H9 (cell line): ENCODE data around the gene ATAD1. TPM values are rescaled to one million over a fixed set of nuclear protein-coding genes. Genes with fewer than 3 reads are reported as not detected.

Source experiments
- DNase-seq: peaks from one replicate; pipeline ENCODE4 v3.0.0-alpha.2; 2017
- H2AFZ ChIP-seq: one replicate; pipeline ENCODE4 v1.6.1; 2013; ENCODE audit warnings: mild to moderate bottlenecking, low read length, control low read depth, moderate library complexity
- H2AK5ac ChIP-seq: 2 replicates; pipeline ENCODE4 v1.6.1; 2013; ENCODE audit warnings: low read length, control low read depth, mixed read lengths; ENCODE audit not compliant: insufficient read length
- H2BK120ac ChIP-seq: one replicate; pipeline ENCODE4 v1.6.1; 2013; ENCODE audit warnings: low read depth, mild to moderate bottlenecking, low read length, control low read depth, inconsistent platforms; ENCODE audit not compliant: poor library complexity, severe bottlenecking
- H2BK12ac ChIP-seq: 2 replicates; pipeline ENCODE4 v1.6.1; 2013; ENCODE audit warnings: low read length, control low read depth, mixed read lengths, low read depth; ENCODE audit not compliant: insufficient read length
- H2BK15ac ChIP-seq: 2 replicates; pipeline ENCODE4 v1.6.1; 2013; ENCODE audit warnings: low read depth, low read length, control low read depth
- H2BK20ac ChIP-seq: one replicate; pipeline ENCODE4 v1.6.1; 2013; ENCODE audit warnings: low read depth, mild to moderate bottlenecking, low read length, control low read depth, inconsistent platforms; ENCODE audit not compliant: poor library complexity, severe bottlenecking
- H2BK5ac ChIP-seq: 2 replicates; pipeline ENCODE4 v1.6.1; 2013; ENCODE audit warnings: low read length, control low read depth, mixed read lengths; ENCODE audit not compliant: insufficient read length
- H3K14ac ChIP-seq: 2 replicates; pipeline ENCODE4 v1.6.1; 2013; ENCODE audit warnings: low read length, control low read depth; ENCODE audit not compliant: insufficient read depth
- H3K18ac ChIP-seq: 2 replicates; pipeline ENCODE4 v1.6.1; 2013; ENCODE audit warnings: low read depth, mild to moderate bottlenecking, mixed read lengths, low read length, control low read depth; ENCODE audit not compliant: insufficient read length
- H3K23ac ChIP-seq: 2 replicates; pipeline ENCODE4 v1.6.1; 2013; ENCODE audit warnings: low read length, control low read depth, mixed read lengths, low read depth; ENCODE audit not compliant: insufficient read length
- H3K23me2 ChIP-seq: 2 replicates; pipeline ENCODE4 v1.6.1; 2013; ENCODE audit warnings: low read depth, mild to moderate bottlenecking, mixed read lengths, low read length, control low read depth; ENCODE audit not compliant: insufficient read length, poor library complexity, severe bottlenecking
- H3K27ac ChIP-seq: 2 replicates; pipeline ENCODE4 v1.5.1; 2013; ENCODE audit warnings: low read length, control low read depth, mixed read lengths, low read depth; ENCODE audit not compliant: insufficient read length
- H3K27me3 ChIP-seq: 2 replicates; pipeline ENCODE4 v1.6.1; 2013; ENCODE audit warnings: low read length, control low read depth, inconsistent platforms; ENCODE audit not compliant: insufficient read depth
- H3K4ac ChIP-seq: 2 replicates; pipeline ENCODE4 v1.6.1; 2013; ENCODE audit warnings: low read depth, mild to moderate bottlenecking, control low read depth, inconsistent platforms, low read length, moderate library complexity
- H3K4me1 ChIP-seq: 2 replicates; pipeline ENCODE4 v1.6.1; 2013; ENCODE audit warnings: low read length, control low read depth, inconsistent platforms; ENCODE audit not compliant: insufficient read depth
- H3K4me2 ChIP-seq: 2 replicates; pipeline ENCODE4 v1.6.1; 2013; ENCODE audit warnings: low read length, control low read depth, mixed read lengths; ENCODE audit not compliant: insufficient read length, insufficient read depth
- H3K56ac ChIP-seq: 2 replicates; pipeline ENCODE4 v1.6.1; 2013; ENCODE audit warnings: low read depth, mild to moderate bottlenecking, mixed read lengths, low read length, control low read depth; ENCODE audit not compliant: insufficient read length
- H3K79me1 ChIP-seq: 2 replicates; pipeline ENCODE4 v1.6.1; 2013; ENCODE audit warnings: low read depth, mild to moderate bottlenecking, moderate library complexity, low read length, control low read depth, inconsistent platforms; ENCODE audit not compliant: insufficient read depth, poor library complexity, severe bottlenecking
- H3K79me2 ChIP-seq: 2 replicates; pipeline ENCODE4 v1.6.1; 2013; ENCODE audit warnings: low read length, control low read depth, inconsistent platforms; ENCODE audit not compliant: insufficient read depth
- H3K9ac ChIP-seq: 2 replicates; pipeline ENCODE4 v1.6.1; 2013; ENCODE audit warnings: low read length, control low read depth, mixed read lengths; ENCODE audit not compliant: insufficient read length; ENCODE audit errors: extremely low read depth
- H3K9me3 ChIP-seq: one replicate; pipeline ENCODE4 v1.6.1; 2013; ENCODE audit warnings: low read depth, low read length, inconsistent platforms; ENCODE audit not compliant: control insufficient read depth
- H3T11ph ChIP-seq: one replicate; pipeline ENCODE4 v1.6.1; 2013; ENCODE audit warnings: mild to moderate bottlenecking, low read length, control low read depth, inconsistent platforms
- H4K20me1 ChIP-seq: one replicate; pipeline ENCODE4 v1.6.1; 2013; ENCODE audit not compliant: control insufficient read depth, insufficient read length, insufficient read depth
- H4K5ac ChIP-seq: 2 replicates; pipeline ENCODE4 v1.6.1; 2013; ENCODE audit warnings: low read depth, mild to moderate bottlenecking, mixed read lengths, low read length, control low read depth; ENCODE audit not compliant: insufficient read length
- H4K8ac ChIP-seq: replicated peaks from 2 replicates; pipeline ENCODE4 v1.6.1; 2013; ENCODE audit warnings: low read length, control low read depth, mixed read lengths, low read depth; ENCODE audit not compliant: insufficient read length
- H4K91ac ChIP-seq: 2 replicates; pipeline ENCODE4 v1.6.1; 2013; ENCODE audit warnings: low read depth, mild to moderate bottlenecking, moderate library complexity, mixed read lengths, low read length, control low read depth; ENCODE audit not compliant: insufficient read length
- H3K27ac Mint-ChIP-seq, 3 experiments: 2 replicates in 2 of 3; 3 replicates in 1 of 3; pipeline ENCODE4 v1.8.0; 2020 to 2021; ENCODE audit warnings: mixed read lengths in 3 of 3, mild to moderate bottlenecking in 1 of 3, moderate library complexity in 1 of 3
- H3K27me3 Mint-ChIP-seq: 2 replicates; pipeline ENCODE4 v1.8.0; 2021; ENCODE audit warnings: low read depth, mild to moderate bottlenecking, moderate library complexity, mixed read lengths
- H3K36me3 Mint-ChIP-seq, 3 experiments: 2 replicates in 2 of 3; 3 replicates in 1 of 3; pipeline ENCODE4 v1.8.0; 2020 to 2021; ENCODE audit warnings: low read depth in 3 of 3, mixed read lengths in 3 of 3; ENCODE audit not compliant: insufficient read depth in 1 of 3
- H3K4me1 Mint-ChIP-seq, 2 experiments: 2 replicates each; pipeline ENCODE4 v1.8.0; 2020; ENCODE audit warnings: mixed read lengths in 2 of 2
- H3K4me3 Mint-ChIP-seq, 2 experiments: 2 replicates in 1 of 2; 3 replicates in 1 of 2; pipeline ENCODE4 v1.8.0; 2020 to 2021; ENCODE audit warnings: mild to moderate bottlenecking in 2 of 2, mixed read lengths in 2 of 2, moderate library complexity in 1 of 2
- H3K9me3 Mint-ChIP-seq, 2 experiments: 2 replicates in 1 of 2; 3 replicates in 1 of 2; pipeline ENCODE4 v1.8.0; 2020; ENCODE audit warnings: mild to moderate bottlenecking in 2 of 2, mixed read lengths in 2 of 2, moderate library complexity in 1 of 2
- CTCF ChIP-seq: fragments of 200-600 bp; sonication (generic); conservative IDR thresholded peaks from 3 replicates; pipeline ENCODE4 v1.8.0; 2021; ENCODE audit warnings: antibody characterized with exemption, mild to moderate bottlenecking
- WGBS: extraction: QIAGEN DNeasy Blood & Tissue Kit; methylation state at CpG from one replicate; pipeline ENCODE4 v1.1.7; 2013; ENCODE audit warnings: missing lambda C conversion rate, low lambda C conversion rate, mixed read lengths; ENCODE audit not compliant: insufficient read length; ENCODE audit errors: extremely low coverage; 5-methylcytosine and 5-hydroxymethylcytosine counted together
- total RNA-seq: library from RNA; stranded (reverse); gene quantifications from 2 replicates; pipeline ENCODE4 v1.2.1, GENCODE V29; 2021

ATAD1 gene
- total RNA-seq, 1 experiment from 2014 or later = 38.7 TPM

GRCh38 chr10:87715552-87716347, 102.3 kb downstream of the ATAD1 start:
- no peaks in the 10 kb centered on the region for H3K79me1 ChIP-seq
- no peak overlapping the region for H3T11ph ChIP-seq
- H2AK5ac ChIP-seq = no peak overlapping the region
- no peaks in the 10 kb centered on the region for H4K20me1 ChIP-seq
- WGBS = no CpG with 5 or more reads among the region's 3 CpGs
- H2BK5ac ChIP-seq = no peak overlapping the region
- no peaks in the 10 kb centered on the region for H3K27me3 ChIP-seq
- no peak overlapping the region for H4K8ac ChIP-seq
- H2BK120ac ChIP-seq = no peak overlapping the region
- no peak overlapping the region for H2BK12ac ChIP-seq
- H3K9me3 Mint-ChIP-seq = no peaks in the 10 kb centered on the region
- H3K27ac Mint-ChIP-seq = no peak overlapping the region
- H3K4ac ChIP-seq = no peak overlapping the region
- no peak overlapping the region for H4K5ac ChIP-seq
- H3K18ac ChIP-seq = no peak overlapping the region
- H3K4me1 Mint-ChIP-seq = peaks cover 4 to 11% of the 10 kb centered on the region in 2 experiments
- no peaks in the 10 kb centered on the region for H3K23me2 ChIP-seq
- H3K9me3 ChIP-seq = no peaks in the 10 kb centered on the region
- no peak for TF ChIP-seq CTCF
- no peak overlapping the region for H3K4me3 Mint-ChIP-seq
- H3K9ac ChIP-seq = no peak overlapping the region
- no peak overlapping the region for H4K91ac ChIP-seq
- H2AFZ ChIP-seq = no peak overlapping the region
- no peak overlapping the region for H3K23ac ChIP-seq
- H2BK15ac ChIP-seq = no peak overlapping the region
- H3K56ac ChIP-seq = no peak overlapping the region
- no peak for DNase-seq
- no peak overlapping the region for H2BK20ac ChIP-seq
- no peak overlapping the region for H3K27ac ChIP-seq
- H3K4me1 ChIP-seq = no peaks in the 10 kb centered on the region
- no peak overlapping the region for H3K4me2 ChIP-seq
- H3K79me2 ChIP-seq = no peaks in the 10 kb centered on the region
- peaks cover 1 to 30% (median 17%) of the 10 kb centered on the region in 3 experiments; a peak in 5 of 7 replicates for H3K36me3 Mint-ChIP-seq
- H3K27me3 Mint-ChIP-seq = no peaks in the 10 kb centered on the region
- no peak overlapping the region for H3K14ac ChIP-seq
